ENCODE results near the gene CXCR6. TPM values are rescaled to one million over a fixed set of nuclear protein-coding genes. Genes with fewer than 3 reads are reported as not detected.

The CXCR6 gene
- total and polyA plus RNA-seq, 12 donors: 0.17 to 1.2 (median 0.35) TPM; not detected in 4

DNA sequence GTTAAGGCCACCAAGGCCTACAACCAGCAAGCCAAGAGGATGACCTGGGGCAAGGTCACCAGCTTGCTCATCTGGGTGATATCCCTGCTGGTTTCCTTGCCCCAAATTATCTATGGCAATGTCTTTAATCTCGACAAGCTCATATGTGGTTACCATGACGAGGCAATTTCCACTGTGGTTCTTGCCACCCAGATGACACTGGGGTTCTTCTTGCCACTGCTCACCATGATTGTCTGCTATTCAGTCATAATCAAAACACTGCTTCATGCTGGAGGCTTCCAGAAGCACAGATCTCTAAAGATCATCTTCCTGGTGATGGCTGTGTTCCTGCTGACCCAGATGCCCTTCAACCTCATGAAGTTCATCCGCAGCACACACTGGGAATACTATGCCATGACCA is 3.6 kb downstream of the CXCR6 start:
- intact Hi-C loops (cut with DNase I): no loop called here
- no peak for ATAC-seq
- no peak for DNase-seq
- H3K4me3 ChIP-seq: no peak overlapping the region
- WGBS, 2 donors: 94 to 98% methylated on average over 3 of the region's 3 CpGs
- H3K27ac ChIP-seq: peak overlapping the region in 2 of 10 donors; percentile 7 to 23
- TF ChIP-seq, protein P1, sequence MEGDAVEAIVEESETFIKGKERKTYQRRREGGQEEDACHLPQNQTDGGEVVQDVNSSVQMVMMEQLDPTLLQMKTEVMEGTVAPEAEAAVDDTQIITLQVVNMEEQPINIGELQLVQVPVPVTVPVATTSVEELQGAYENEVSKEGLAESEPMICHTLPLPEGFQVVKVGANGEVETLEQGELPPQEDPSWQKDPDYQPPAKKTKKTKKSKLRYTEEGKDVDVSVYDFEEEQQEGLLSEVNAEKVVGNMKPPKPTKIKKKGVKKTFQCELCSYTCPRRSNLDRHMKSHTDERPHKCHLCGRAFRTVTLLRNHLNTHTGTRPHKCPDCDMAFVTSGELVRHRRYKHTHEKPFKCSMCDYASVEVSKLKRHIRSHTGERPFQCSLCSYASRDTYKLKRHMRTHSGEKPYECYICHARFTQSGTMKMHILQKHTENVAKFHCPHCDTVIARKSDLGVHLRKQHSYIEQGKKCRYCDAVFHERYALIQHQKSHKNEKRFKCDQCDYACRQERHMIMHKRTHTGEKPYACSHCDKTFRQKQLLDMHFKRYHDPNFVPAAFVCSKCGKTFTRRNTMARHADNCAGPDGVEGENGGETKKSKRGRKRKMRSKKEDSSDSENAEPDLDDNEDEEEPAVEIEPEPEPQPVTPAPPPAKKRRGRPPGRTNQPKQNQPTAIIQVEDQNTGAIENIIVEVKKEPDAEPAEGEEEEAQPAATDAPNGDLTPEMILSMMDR (IDR thresholded peaks at IDR 0.05): no peak
- peaks cover 0 to 25% (median 9%) of the 10 kb centered on the region in 9 donors for H3K4me1 ChIP-seq
- no peaks in the 10 kb centered on the region for H3K27me3 ChIP-seq
- no peaks in the 10 kb centered on the region for H3K9me3 ChIP-seq
- peaks cover 0 to 93% (median 55%) of the 10 kb centered on the region in 9 donors for H3K36me3 ChIP-seq

DNA sequence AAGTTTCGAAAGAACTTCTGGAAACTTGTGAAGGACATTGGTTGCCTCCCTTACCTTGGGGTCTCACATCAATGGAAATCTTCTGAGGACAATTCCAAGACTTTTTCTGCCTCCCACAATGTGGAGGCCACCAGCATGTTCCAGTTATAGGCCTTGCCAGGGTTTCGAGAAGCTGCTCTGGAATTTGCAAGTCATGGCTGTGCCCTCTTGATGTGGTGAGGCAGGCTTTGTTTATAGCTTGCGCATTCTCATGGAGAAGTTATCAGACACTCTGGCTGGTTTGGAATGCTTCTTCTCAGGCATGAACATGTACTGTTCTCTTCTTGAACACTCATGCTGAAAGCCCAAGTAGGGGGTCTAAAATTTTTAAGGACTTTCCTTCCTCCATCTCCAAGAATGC is 4.1 kb downstream of the CXCR6 start:
- ATAC-seq: peak in 1 of 8 donors; percentile 39

DNA sequence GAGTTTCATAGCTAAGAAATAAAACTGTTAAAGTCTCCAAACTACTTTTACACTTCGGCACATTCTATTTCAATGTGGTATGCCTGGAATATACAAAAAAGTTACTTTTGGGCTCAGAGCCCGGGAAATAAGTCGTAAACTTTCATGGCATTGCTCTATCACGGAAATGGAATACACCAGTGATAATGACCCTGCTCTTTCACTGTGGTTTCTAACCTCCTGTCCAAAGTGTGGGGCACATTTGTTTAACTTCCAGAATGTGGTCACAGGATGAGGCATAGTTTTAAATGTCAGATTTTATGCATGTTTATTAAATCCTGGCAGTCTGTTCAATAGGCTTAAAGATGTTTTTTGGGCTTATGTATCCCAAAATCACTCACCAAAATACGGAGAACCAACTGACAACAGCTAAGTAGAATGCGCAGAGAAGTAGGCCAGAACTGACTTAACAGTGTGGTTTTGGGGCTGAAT is 5.1 kb downstream of the CXCR6 start:
- H3K27me3 ChIP-seq: no peaks in the 10 kb centered on the region
- DNase-seq (no peak), ATAC-seq (no peak)
- no peak overlapping the region for H3K4me3 ChIP-seq
- intact Hi-C loops (cut with DNase I): no loop called here
- H3K9me3 ChIP-seq: no peaks in the 10 kb centered on the region
- peaks cover 0 to 18% (median 0%) of the 10 kb centered on the region in 9 donors for H3K4me1 ChIP-seq
- H3K36me3 ChIP-seq: peaks cover 0 to 99% (median 67%) of the 10 kb centered on the region in 9 donors
- TF ChIP-seq, protein P1 (IDR thresholded peaks at IDR 0.05): no peak
- 88 to 93% methylated on average over 6 of the region's 6 CpGs for WGBS, 2 donors
- H3K27ac ChIP-seq: peak overlapping the region in 1 of 10 donors; percentile 80

More for the DNA sequence above, 4.1 kb downstream of the CXCR6 start:
- H3K4me3 ChIP-seq: no peak overlapping the region
- H3K27me3 ChIP-seq: no peaks in the 10 kb centered on the region
- WGBS, 2 donors: 80 to 85% methylated on average over 3 of the region's 3 CpGs
- intact Hi-C loops (cut with DNase I): no loop called here
- no peaks in the 10 kb centered on the region for H3K9me3 ChIP-seq
- peaks cover 0 to 22% (median 7%) of the 10 kb centered on the region in 9 donors for H3K4me1 ChIP-seq
- peaks cover 0 to 97% (median 60%) of the 10 kb centered on the region in 9 donors for H3K36me3 ChIP-seq
- TF ChIP-seq, protein P1 (IDR thresholded peaks at IDR 0.05): no peak
- peak overlapping the region in 2 of 10 donors; percentile 7 to 23 for H3K27ac ChIP-seq
- no peak for DNase-seq

DNA sequence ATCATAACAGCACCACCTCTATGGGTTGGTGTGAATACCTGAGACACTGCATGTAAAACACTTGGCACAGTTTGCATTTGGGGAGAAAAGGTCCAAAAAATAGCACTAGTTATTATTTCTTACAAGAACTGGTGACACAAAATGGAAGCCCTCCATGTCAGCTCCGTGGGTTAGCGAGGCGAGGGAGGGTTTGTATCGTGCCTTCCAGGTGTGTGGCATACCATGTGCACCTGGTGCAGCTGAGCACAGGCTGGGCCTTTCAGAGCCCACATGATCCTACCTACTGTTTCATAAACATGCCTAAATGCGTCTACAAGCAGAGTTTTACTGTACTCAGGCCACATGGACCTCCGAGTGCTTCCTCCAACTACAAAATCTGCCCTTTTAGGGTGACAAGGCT is 5.6 kb downstream of the CXCR6 start:
- TF ChIP-seq, protein P1 (IDR thresholded peaks at IDR 0.05): no peak
- DNase-seq (no peak), ATAC-seq (no peak)
- Histone ChIP-seq H3K9me3 (no peaks in the 10 kb centered on the region), H3K36me3 (peaks cover 0 to 99% (median 70%) of the 10 kb centered on the region in 9 donors), H3K4me3 (no peak overlapping the region), H3K4me1 (peaks cover 0 to 18% (median 0%) of the 10 kb centered on the region in 9 donors), H3K27me3 (no peaks in the 10 kb centered on the region), H3K27ac (peak overlapping the region in 1 of 10 donors; percentile 80)
- 96 to 98% methylated on average over 6 of the region's 6 CpGs for WGBS, 2 donors
- intact Hi-C loops (cut with DNase I): no loop called here

Measured in heart right ventricle (tissue), 16 donors.